PC-3 (cell line): ENCODE data around the gene PRICKLE2. TPM values are rescaled to one million over a fixed set of nuclear protein-coding genes. Genes with fewer than 3 reads are reported as not detected.
A peak's percentile ranks its signal among the peaks of the same experiment; 100 is the strongest.

ENCODE experiments used
- ATAC-seq: fragments of 200-7000 bp; cut with Tn5 transposase; 2 replicates; pipeline ENCODE4 v1.9.1; 2020; ENCODE audit warnings: mild to moderate bottlenecking, moderate library complexity
- BruUV-seq: library from RNA; stranded (reverse); fragments of 400-500 nt; replicated peaks from 2 replicates; lab custom pipeline; 2021; lab: Mats Ljungman, UMichigan
- CTCF ChIA-PET: fragments of 300-600 bp; sonication (Branson Sonifier 250); formaldehyde crosslinking; loops from one replicate; lab custom pipeline; 2022; ENCODE audit warnings: antibody characterized with exemption; lab: Charles Lee
- POLR2A ChIA-PET: fragments of 300-600 bp; sonication (Branson Sonifier 250); formaldehyde crosslinking; loops from one replicate; lab custom pipeline; 2022; ENCODE audit warnings: antibody characterized with exemption; ENCODE audit not compliant: unreplicated experiment; lab: Charles Lee
- DNase-seq: peaks from one replicate; pipeline ENCODE4 v3.0.0-alpha.2; 2015
- H2AFZ ChIP-seq: fragments of 300-600 bp; sonication (generic); 2 replicates; pipeline ENCODE4 v1.6.0; 2016; ENCODE audit warnings: antibody characterized with exemption, low read length
- H3F3A ChIP-seq: fragments of 300-600 bp; sonication (generic); one replicate; pipeline ENCODE4 v1.6.0; 2017; ENCODE audit warnings: antibody characterized with exemption, low read length, control low read depth, mild to moderate bottlenecking; ENCODE audit not compliant: unreplicated experiment
- H3K27ac ChIP-seq: fragments of 300-600 bp; sonication (generic); 2 replicates; pipeline ENCODE4 v1.5.1; 2016; ENCODE audit warnings: mild to moderate bottlenecking, low read length
- H3K27me3 ChIP-seq: fragments of 300-600 bp; sonication (generic); 2 replicates; pipeline ENCODE4 v1.6.1; 2016; ENCODE audit warnings: low read length, mixed read lengths
- H3K36me3 ChIP-seq: fragments of 300-600 bp; sonication (generic); 2 replicates; pipeline ENCODE4 v1.6.1; 2016; ENCODE audit warnings: low read depth, mixed run types, low read length, mixed read lengths
- H3K4me1 ChIP-seq: fragments of 300-600 bp; sonication (generic); 2 replicates; pipeline ENCODE4 v1.5.1; 2016; ENCODE audit warnings: low read length; ENCODE audit not compliant: insufficient read depth
- H3K4me2 ChIP-seq: fragments of 300-600 bp; sonication (generic); 2 replicates; pipeline ENCODE4 v1.6.0; 2016; ENCODE audit warnings: low read length
- H3K4me3 ChIP-seq: fragments of 300-600 bp; sonication (generic); 2 replicates; pipeline ENCODE4 v1.5.1; 2016; ENCODE audit warnings: mild to moderate bottlenecking, low read length, mixed read lengths
- H3K79me2 ChIP-seq: fragments of 300-600 bp; sonication (generic); 2 replicates; pipeline ENCODE4 v1.6.1; 2017; ENCODE audit warnings: low read length, mixed read lengths
- H3K9ac ChIP-seq: fragments of 300-600 bp; sonication (generic); 2 replicates; pipeline ENCODE4 v1.6.0; 2016; ENCODE audit warnings: mild to moderate bottlenecking, low read length
- H3K9me2 ChIP-seq: fragments of 300-600 bp; sonication (generic); replicated peaks from 2 replicates; pipeline ENCODE4 v1.6.1; 2016; ENCODE audit warnings: mixed run types, low read length, mixed read lengths
- H3K9me3 ChIP-seq: fragments of 300-600 bp; sonication (generic); 2 replicates; pipeline ENCODE4 v1.6.1; 2016; ENCODE audit warnings: low read length, mixed read lengths
- H4K20me1 ChIP-seq: fragments of 300-600 bp; sonication (generic); 2 replicates; pipeline ENCODE4 v1.6.1; 2016; ENCODE audit warnings: low read length, mixed read lengths
- CTCF ChIP-seq: fragments of 300-600 bp; sonication (generic); conservative IDR thresholded peaks from 2 replicates; pipeline ENCODE4 v1.5.1; 2017; ENCODE audit warnings: antibody characterized with exemption, low read depth, mild to moderate bottlenecking, low read length
- EZH2 ChIP-seq: fragments of 300-600 bp; sonication (generic); IDR thresholded peaks from one replicate; pipeline ENCODE4 v1.6.1; 2017; ENCODE audit warnings: antibody characterized with exemption, mild to moderate bottlenecking, low read length; ENCODE audit not compliant: unreplicated experiment
- EZH2phosphoT487 ChIP-seq: fragments of 300-600 bp; sonication (generic); IDR thresholded peaks from 2 replicates; pipeline ENCODE4 v1.6.1; 2018; ENCODE audit warnings: mild to moderate bottlenecking, antibody characterized with exemption, low read length, borderline replicate concordance
- intact Hi-C: fragments of 100-400 bp; cut with micrococcal nuclease; formaldehyde crosslinking; loops from 2 replicates; pipeline ENCODE4 v1.9.0; 2023
- total RNA-seq: library from RNA; depleted of rRNA; stranded (reverse); fragments of >200 nt; gene quantifications from 2 replicates; pipeline ENCODE4 v1.2.3, GENCODE V29; 2014

The PRICKLE2 gene
- total RNA-seq, 1 experiment from 2014 or later, result 1.8 TPM

- no peak; the same call in 1 of the 2 replicates for ATAC-seq
Observed at GRCh38 chr3:64157150-64158035, 67.9 kb downstream of the PRICKLE2 start.

GRCh38 chr3:64155328-64155727, 69.9 kb downstream of the PRICKLE2 start:
- Histone ChIP-seq H3K79me2 (no peaks in the 10 kb centered on the region), H3K4me3 (no peak overlapping the region), H3K27ac (no peak overlapping the region), H3K9me3 (no peaks in the 10 kb centered on the region), H3K9me2 (no peaks in the 10 kb centered on the region), H3K27me3 (no peaks in the 10 kb centered on the region), H3K36me3 (no peaks in the 10 kb centered on the region), H3F3A (no peaks in the 10 kb centered on the region), H2AFZ (no peak overlapping the region), H3K4me1 (peaks cover 36% of the 10 kb centered on the region), H3K4me2 (no peak overlapping the region), H4K20me1 (no peaks in the 10 kb centered on the region), H3K9ac (no peak overlapping the region)
- no peak for ATAC-seq
- no peak for DNase-seq
- ChIA-PET POLR2A (no interaction called here), CTCF (no interaction called here)
- BruUV-seq, result no TSS peak
- TF ChIP-seq EZH2, result no peak
- no peak for TF ChIP-seq CTCF
- no peak for TF ChIP-seq EZH2phosphoT487
- intact Hi-C loops, result no loop called here

More at GRCh38 chr3:64157150-64158035, 67.9 kb downstream of the PRICKLE2 start:
- POLR2A ChIA-PET, result interaction anchor here (0.7 kb wide), 1 partner anchor 108 kb away, joined by 4 read pairs; no protein-coding TSS in a partner anchor
- Histone ChIP-seq H3K4me3 (no peak overlapping the region), H3K9ac (peak overlapping the region; percentile 59), H3K79me2 (no peaks in the 10 kb centered on the region), H3K4me1 (peaks cover 38% of the 10 kb centered on the region), H4K20me1 (no peaks in the 10 kb centered on the region), H3K27ac (peak overlapping the region; percentile 85), H3K9me3 (no peaks in the 10 kb centered on the region), H2AFZ (no peak overlapping the region), H3K36me3 (no peaks in the 10 kb centered on the region), H3F3A (no peaks in the 10 kb centered on the region), H3K9me2 (no peaks in the 10 kb centered on the region), H3K27me3 (no peaks in the 10 kb centered on the region), H3K4me2 (peak overlapping the region; percentile 44)
- TF ChIP-seq EZH2 (no peak), EZH2phosphoT487 (no peak), CTCF (no peak)
- peak; percentile 51 for DNase-seq
- CTCF ChIA-PET, result no interaction called here
- no TSS peak for BruUV-seq
- intact Hi-C loops, result no loop called here
